ENCODE results near the gene CRMP1.

CRMP1 gene

DNA sequence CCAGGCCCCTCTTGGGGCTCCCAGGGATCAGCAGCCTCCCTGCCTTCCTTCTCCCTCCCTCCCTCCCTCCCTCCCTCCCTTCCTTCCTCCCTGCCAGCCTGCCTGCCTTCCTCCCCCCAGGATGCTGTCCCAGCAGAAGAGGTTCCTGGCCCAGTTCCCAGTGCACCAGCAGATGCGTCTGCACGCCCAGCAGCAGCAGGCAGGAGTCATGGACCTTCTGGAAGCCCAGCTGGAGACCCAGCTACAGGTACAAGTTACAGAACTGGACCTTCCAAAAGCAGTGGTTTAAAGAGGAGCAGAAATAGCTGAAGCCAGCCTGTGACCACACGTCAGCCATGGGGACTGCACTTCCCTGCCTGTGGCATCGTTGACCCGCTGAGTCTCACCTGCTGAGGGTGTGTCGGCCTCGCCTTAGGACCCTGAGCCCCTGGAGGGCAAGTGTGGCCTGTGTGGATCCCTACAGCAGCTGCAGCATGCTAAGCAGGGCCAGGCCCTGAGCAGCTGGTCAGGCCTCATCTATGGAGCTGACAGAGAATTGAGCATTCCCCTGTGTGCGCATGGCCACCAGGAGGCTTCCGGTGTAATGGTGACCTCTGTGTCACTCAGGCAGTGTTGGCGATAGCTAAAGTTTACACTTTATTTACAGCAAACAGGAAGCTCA, 84.7 kb downstream of the CRMP1 start:
- TF ChIP-seq REST (IDR thresholded peaks at IDR 0.05; ENCODE audit: insufficient read depth in 1 of 2, low read depth in 2 of 2, low read length in 2 of 2) (no peak), POLR2AphosphoS5 (IDR thresholded peaks at IDR 0.05; ENCODE audit: low read depth, low read length) (no peak), TAF1 (IDR thresholded peaks at IDR 0.05; ENCODE audit: borderline replicate concordance, insufficient read depth, low read length) (no peak), FOXP2 (optimal IDR thresholded peaks at IDR 0.05; ENCODE audit: borderline replicate concordance, extremely low read depth, extremely low read length, insufficient read depth) (peak; percentile 29)

DNA sequence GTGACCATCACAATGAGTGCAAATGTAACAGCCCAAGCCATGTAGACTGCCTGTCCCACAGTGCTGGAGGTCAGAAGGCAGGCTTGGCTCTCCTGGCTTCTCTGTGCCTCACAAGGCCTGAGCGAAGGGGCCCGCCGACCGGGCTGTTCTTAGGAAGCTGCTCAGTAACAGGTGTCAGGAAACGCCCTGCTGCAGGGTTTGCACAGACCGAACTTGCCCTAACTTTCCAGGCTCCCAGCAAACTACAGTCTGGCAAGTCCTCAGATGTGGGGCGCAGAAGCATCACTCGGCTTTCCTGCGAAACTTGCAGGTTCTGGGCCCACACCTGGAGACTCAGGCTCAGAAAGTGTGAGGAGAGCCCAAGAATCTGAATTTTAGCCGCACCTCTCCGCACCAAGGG, 87.6 kb downstream of the CRMP1 start:
- no peak for TF ChIP-seq POLR2AphosphoS5 (IDR thresholded peaks at IDR 0.05; ENCODE audit: low read depth, low read length)
- no peak for TF ChIP-seq TAF1 (IDR thresholded peaks at IDR 0.05; ENCODE audit: borderline replicate concordance, insufficient read depth, low read length)
- TF ChIP-seq SIN3A (IDR thresholded peaks at IDR 0.05; ENCODE audit: borderline replicate concordance, insufficient read depth, low read length): no peak
- no peak for TF ChIP-seq REST (IDR thresholded peaks at IDR 0.05; ENCODE audit: insufficient read depth in 1 of 2, low read depth in 2 of 2, low read length in 2 of 2)

GRCh38 chr4:5804656-5805055, 88.2 kb downstream of the CRMP1 start:
- TF ChIP-seq POLR2AphosphoS5 (IDR thresholded peaks at IDR 0.05; ENCODE audit: low read depth, low read length) (no peak), SIN3A (IDR thresholded peaks at IDR 0.05; ENCODE audit: borderline replicate concordance, insufficient read depth, low read length) (no peak), FOXP2 (optimal IDR thresholded peaks at IDR 0.05; ENCODE audit: borderline replicate concordance, extremely low read depth, extremely low read length, insufficient read depth) (no peak), TAF1 (IDR thresholded peaks at IDR 0.05; ENCODE audit: borderline replicate concordance, insufficient read depth, low read length) (no peak), REST (IDR thresholded peaks at IDR 0.05; ENCODE audit: insufficient read depth in 1 of 2, low read depth in 2 of 2, low read length in 2 of 2) (no peak)

- TF ChIP-seq TAF1 (IDR thresholded peaks at IDR 0.05; ENCODE audit: borderline replicate concordance, insufficient read depth, low read length): no peak
- TF ChIP-seq FOXP2 (optimal IDR thresholded peaks at IDR 0.05; ENCODE audit: borderline replicate concordance, extremely low read depth, extremely low read length, insufficient read depth): no peak
- TF ChIP-seq POLR2AphosphoS5 (IDR thresholded peaks at IDR 0.05; ENCODE audit: low read depth, low read length): no peak
These were observed 90.3 kb downstream of the CRMP1 start for GRCh38 chr4:5802565-5802964.

DNA sequence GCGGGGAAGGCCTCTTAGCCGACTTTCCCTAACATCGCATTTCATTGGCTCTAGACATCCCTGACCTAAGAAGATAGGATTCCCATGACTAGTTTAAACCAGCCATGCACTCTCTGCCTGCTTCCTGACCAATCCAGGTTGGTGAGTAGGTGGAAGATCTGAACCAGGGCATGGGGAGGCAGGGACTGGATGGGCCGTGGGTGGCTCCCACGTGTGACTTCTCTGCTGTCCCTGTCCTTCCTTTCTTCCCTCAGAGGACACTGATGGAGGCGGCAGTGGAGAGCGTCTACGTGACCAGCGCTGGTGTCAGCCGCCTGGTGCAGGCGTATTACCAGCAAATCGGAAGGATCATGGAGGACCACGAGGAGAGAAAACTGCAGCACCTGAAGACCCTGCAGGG, 91.2 kb downstream of the CRMP1 start:
- TF ChIP-seq TAF1 (IDR thresholded peaks at IDR 0.05; ENCODE audit: borderline replicate concordance, insufficient read depth, low read length) (no peak), REST (IDR thresholded peaks at IDR 0.05; ENCODE audit: insufficient read depth in 1 of 2, low read depth in 2 of 2, low read length in 2 of 2) (no peak), POLR2AphosphoS5 (IDR thresholded peaks at IDR 0.05; ENCODE audit: low read depth, low read length) (no peak), SIN3A (IDR thresholded peaks at IDR 0.05; ENCODE audit: borderline replicate concordance, insufficient read depth, low read length) (no peak), FOXP2 (optimal IDR thresholded peaks at IDR 0.05; ENCODE audit: borderline replicate concordance, extremely low read depth, extremely low read length, insufficient read depth) (no peak)
